ENCODE measurements around the gene TRAM2. TPM values are rescaled to one million over a fixed set of nuclear protein-coding genes. Genes with fewer than 3 reads are reported as not detected.

Gene TRAM2
- total RNA-seq, 2 experiments from 2014 or later: 7.1 to 7.6 TPM

- intact Hi-C loops (cut with DNase I, micrococcal nuclease): no loop called here
- TF ChIP-seq CTCF (IDR thresholded peaks at IDR 0.05): no peak
- Histone ChIP-seq H3K4me1 (ENCODE audit: insufficient read depth, low read length) (no peaks in the 10 kb centered on the region), H3K27ac (ENCODE audit: low read depth in 1 of 2, low read length in 2 of 2) (no peak overlapping the region), H3K9me3 (ENCODE audit: control insufficient read depth in 1 of 2, insufficient read depth in 1 of 2, low read length in 2 of 2) (no peaks in the 10 kb centered on the region), H3K4me3 (ENCODE audit: low read length) (no peak overlapping the region), H3K27me3 (ENCODE audit: control insufficient read depth in 1 of 2, insufficient read depth in 2 of 2, low read length in 2 of 2) (no peaks in the 10 kb centered on the region), H3K36me3 (ENCODE audit: insufficient read depth, low read length) (no peaks in the 10 kb centered on the region)
- Mint-ChIP-seq H3K9me3 (no peaks in the 10 kb centered on the region), H3K4me1 (ENCODE audit: low read depth) (peaks cover 37% of the 10 kb centered on the region), H3K27ac (no peak overlapping the region), H3K36me3 (ENCODE audit: low read depth) (no peaks in the 10 kb centered on the region), H3K4me3 (no peak overlapping the region), H3K27me3 (no peaks in the 10 kb centered on the region)
- ChIA-PET CTCF (no interaction called here), POLR2A (no interaction called here)
- ATAC-seq (ENCODE audit: poor library complexity): no peak
- DNase-seq: no peak
Measured at GRCh38 chr6:52552278-52552643, 24.6 kb downstream of the TRAM2 start.

GRCh38 chr6:52551483-52552277, 25.2 kb downstream of the TRAM2 start:
- H3K36me3 ChIP-seq (ENCODE audit: insufficient read depth, low read length): no peaks in the 10 kb centered on the region
- no peaks in the 10 kb centered on the region for H3K9me3 ChIP-seq (ENCODE audit: control insufficient read depth in 1 of 2, insufficient read depth in 1 of 2, low read length in 2 of 2)
- no peak for DNase-seq
- no peak for TF ChIP-seq CTCF (IDR thresholded peaks at IDR 0.05)
- H3K36me3 Mint-ChIP-seq (ENCODE audit: low read depth): peaks cover 3% of the 10 kb centered on the region
- no peak overlapping the region for H3K27ac ChIP-seq (ENCODE audit: low read depth in 1 of 2, low read length in 2 of 2)
- H3K27ac Mint-ChIP-seq: no peak overlapping the region
- H3K9me3 Mint-ChIP-seq: no peaks in the 10 kb centered on the region
- ChIA-PET POLR2A (no interaction called here), CTCF (no interaction called here)
- H3K4me3 ChIP-seq (ENCODE audit: low read length): no peak overlapping the region
- no peaks in the 10 kb centered on the region for H3K4me1 ChIP-seq (ENCODE audit: insufficient read depth, low read length)
- H3K4me3 Mint-ChIP-seq: no peak overlapping the region
- peaks cover 37% of the 10 kb centered on the region for H3K4me1 Mint-ChIP-seq (ENCODE audit: low read depth)
- no peaks in the 10 kb centered on the region for H3K27me3 Mint-ChIP-seq
- no peaks in the 10 kb centered on the region for H3K27me3 ChIP-seq (ENCODE audit: control insufficient read depth in 1 of 2, insufficient read depth in 2 of 2, low read length in 2 of 2)
- intact Hi-C loops (cut with DNase I, micrococcal nuclease): no loop called here
- no peak for ATAC-seq (ENCODE audit: poor library complexity)

- Histone ChIP-seq H3K36me3 (ENCODE audit: insufficient read depth, low read length) (no peaks in the 10 kb centered on the region), H3K4me1 (ENCODE audit: insufficient read depth, low read length) (no peaks in the 10 kb centered on the region), H3K4me3 (ENCODE audit: low read length) (no peak overlapping the region), H3K27ac (ENCODE audit: low read depth in 1 of 2, low read length in 2 of 2) (no peak overlapping the region), H3K9me3 (ENCODE audit: control insufficient read depth in 1 of 2, insufficient read depth in 1 of 2, low read length in 2 of 2) (no peaks in the 10 kb centered on the region), H3K27me3 (ENCODE audit: control insufficient read depth in 1 of 2, insufficient read depth in 2 of 2, low read length in 2 of 2) (no peaks in the 10 kb centered on the region)
- ChIA-PET CTCF (no interaction called here), POLR2A (no interaction called here)
- ATAC-seq (ENCODE audit: poor library complexity) (no peak), DNase-seq (no peak)
- Mint-ChIP-seq H3K36me3 (ENCODE audit: low read depth) (peaks cover 4% of the 10 kb centered on the region), H3K4me3 (no peak overlapping the region), H3K27me3 (no peaks in the 10 kb centered on the region), H3K27ac (no peak overlapping the region), H3K9me3 (no peaks in the 10 kb centered on the region), H3K4me1 (ENCODE audit: low read depth) (peaks cover 37% of the 10 kb centered on the region)
- intact Hi-C loops (cut with DNase I, micrococcal nuclease): no loop called here
- TF ChIP-seq CTCF (IDR thresholded peaks at IDR 0.05): no peak
Measured at GRCh38 chr6:52550870-52551269, 26.0 kb downstream of the TRAM2 start.

All from CD4-positive, alpha-beta T cell (primary cell).